ENCODE measurements around the gene TMTC2.
"Not testable (repeated sequence)": the region's sequence is repeated elsewhere in the genome, so short reads cannot be mapped to it uniquely, and the experiment has no call there.

TMTC2 gene

DNA sequence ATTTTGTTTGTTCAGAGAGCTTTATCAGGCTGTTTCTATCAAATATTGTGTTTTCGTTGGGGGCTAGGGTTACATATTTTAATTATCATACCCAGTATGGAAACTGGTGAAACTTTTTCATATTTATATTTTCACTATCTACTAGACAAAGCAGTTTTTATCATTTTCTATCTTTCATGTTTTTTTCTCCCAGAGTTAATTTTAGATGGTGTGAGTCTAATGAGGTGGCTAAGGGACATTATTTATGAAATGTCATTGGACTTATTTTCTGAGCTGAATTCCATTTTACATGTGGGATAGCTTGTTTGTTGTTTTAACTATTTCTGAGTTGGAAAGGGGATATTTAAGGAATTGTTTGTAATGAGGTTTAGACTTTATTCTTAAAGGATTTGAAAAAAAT, 100.3 kb downstream of the TMTC2 start:
- no peak for DNase-seq (ENCODE audit: low read depth, low spot score)

DNA sequence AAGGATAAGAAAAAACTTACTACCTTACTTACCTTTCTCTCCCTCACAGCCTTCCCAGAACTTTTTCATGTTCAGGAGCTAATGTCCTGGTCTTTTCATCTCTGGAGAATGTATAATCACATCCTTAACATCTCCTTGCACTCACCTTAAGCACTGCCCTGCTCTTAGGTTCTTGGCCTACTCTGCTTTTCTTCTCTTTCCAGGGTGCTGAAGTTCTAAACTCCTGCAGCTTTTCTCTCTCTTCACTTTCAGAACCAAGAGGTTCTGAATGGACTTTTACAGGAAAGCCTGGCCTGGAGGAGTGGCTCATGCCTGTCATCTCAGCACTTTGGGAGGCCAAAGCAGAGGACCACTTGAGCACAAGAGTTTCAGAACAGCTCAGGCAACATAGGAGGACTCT, 101.9 kb downstream of the TMTC2 start:
- no peak for DNase-seq (ENCODE audit: low read depth, low spot score)

DNA sequence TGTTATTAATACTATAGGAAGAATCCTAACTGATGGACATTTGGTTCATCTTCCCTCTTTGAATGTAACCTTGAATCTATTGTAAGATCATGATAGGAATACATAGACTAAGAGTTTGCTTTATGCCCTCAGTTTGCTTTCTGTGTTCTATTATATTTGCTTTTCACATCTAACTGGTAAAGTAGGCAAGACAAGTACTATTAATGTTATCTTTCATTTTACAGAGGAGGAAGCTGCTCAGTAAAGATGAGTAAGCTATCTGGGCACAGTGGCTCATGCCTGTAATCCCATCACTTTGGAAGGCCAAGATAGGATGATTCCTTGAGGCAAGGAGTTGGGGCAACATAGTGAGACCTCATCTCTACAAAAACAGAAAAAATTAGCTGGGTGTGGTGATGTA, 103.0 kb downstream of the TMTC2 start:
- DNase-seq (ENCODE audit: low read depth, low spot score) = no peak

DNA sequence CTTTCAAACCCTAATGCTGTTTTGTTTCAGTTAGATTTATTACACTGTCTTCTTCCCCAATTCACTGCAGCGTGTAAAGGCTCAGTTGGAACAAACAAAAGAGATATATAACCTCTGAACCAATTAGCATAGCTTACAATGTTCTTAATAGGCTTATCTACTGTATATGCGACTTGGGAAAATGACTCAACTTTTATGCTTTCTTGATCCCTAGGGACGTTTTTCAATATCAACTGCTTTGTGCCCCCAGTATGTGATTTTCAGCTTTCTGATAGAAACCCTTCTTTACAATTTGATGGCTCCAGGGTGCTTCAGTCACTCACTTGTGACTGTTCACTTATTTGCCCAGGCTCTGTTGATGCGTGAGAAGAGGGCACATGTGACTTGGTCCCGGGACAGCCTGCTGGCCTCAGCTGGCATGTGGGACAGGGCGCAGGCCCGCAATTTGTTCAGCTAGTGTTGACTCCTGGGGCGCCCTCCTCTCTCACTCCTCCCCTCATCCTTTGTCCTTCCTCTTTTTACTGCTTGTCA, 107.1 kb downstream of the TMTC2 start:
- DNase-seq (ENCODE audit: low read depth, low spot score) = no peak

DNA sequence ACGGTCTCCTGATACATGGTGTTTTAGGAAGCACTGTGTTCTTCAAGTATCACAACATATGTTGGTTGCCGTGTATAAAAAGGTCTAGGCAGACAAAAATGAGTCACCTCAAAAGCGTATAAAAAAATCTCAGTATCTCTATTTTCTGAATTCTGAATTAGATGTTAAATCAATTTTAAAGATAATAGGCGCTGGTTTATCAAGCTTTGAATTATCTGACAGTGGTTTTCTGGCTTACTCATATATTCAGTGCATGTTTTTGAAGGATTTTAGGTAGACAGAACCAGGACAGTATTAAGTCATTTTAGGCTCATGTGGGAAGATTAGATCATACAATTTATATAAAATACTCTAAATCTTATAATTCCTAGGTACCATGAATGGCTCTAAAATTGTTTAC, 110.8 kb downstream of the TMTC2 start:
- no peak for DNase-seq (ENCODE audit: low read depth, low spot score)

DNA sequence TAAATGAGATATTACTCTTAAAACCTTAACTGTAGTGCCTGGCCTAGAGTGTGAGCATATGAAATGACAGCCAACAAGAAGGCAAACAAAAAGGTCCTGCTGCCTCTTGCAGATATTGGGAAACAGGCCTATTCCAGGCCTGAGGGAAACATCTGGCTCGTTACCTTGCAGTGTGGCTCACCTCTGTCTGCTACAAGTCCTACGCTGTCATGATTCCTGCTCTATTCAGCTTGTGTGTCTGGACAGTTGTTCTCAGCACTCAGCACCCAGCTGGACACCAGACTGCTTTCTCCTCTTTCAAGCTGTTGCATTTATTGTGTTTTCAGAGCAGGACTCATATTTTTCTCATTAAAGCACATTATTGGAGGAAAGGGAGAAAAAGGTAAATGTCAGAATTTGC, 113.5 kb downstream of the TMTC2 start:
- no peak for DNase-seq (ENCODE audit: low read depth, low spot score)

DNA sequence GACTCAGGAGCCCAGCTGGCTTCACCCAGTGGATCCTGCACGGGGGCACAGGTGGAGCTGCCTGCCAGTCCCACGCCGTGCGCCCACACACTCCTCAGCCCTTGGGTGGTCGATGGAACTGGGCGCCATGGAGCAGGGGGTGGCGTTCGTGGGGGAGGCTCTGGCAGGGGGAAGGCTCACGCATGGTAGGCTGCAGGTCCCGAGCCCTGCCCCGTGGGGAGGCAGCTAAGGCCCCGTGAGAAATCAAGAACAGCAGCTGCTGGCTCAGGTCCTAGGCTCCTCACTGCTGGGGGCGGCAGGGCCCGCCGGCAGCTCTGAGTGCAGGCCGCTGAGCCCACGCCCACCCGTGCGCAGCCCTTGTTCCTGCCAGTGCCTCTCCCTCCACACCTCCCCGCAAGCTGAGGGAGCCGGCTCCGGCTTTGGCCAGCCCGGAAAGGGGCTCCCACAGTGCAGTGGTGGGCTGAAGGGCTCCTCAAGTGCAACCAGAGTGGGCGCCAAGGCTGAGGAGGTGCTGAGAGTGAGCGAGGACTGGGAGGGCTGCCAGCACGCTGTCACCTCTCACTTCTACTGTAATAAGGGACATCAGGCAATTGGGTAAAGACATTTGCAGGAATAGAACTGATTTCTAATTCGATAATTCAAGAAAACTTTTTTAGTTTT, 115.4 kb downstream of the TMTC2 start:
- no peak for DNase-seq (ENCODE audit: low read depth, low spot score)

DNA sequence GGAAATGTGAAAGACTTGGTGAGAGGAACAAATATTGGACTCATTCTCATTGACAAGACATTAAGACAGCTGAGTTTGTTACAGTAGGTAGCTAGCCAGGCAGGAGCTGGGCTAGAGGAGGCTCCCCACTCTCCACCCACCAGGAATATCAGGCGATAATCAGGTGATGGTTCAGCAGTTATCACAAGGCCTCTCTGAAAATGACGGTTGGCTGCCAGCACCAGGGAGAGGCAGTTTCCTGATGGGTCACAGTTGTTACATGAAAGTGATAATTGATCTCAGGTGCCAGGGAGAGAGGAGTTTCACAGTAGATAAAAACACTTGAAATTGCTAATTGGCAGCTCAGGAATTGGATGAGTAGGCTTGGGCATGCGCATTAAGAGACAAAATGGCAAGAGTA, 116.5 kb downstream of the TMTC2 start:
- DNase-seq (ENCODE audit: low read depth, low spot score) = no peak

DNA sequence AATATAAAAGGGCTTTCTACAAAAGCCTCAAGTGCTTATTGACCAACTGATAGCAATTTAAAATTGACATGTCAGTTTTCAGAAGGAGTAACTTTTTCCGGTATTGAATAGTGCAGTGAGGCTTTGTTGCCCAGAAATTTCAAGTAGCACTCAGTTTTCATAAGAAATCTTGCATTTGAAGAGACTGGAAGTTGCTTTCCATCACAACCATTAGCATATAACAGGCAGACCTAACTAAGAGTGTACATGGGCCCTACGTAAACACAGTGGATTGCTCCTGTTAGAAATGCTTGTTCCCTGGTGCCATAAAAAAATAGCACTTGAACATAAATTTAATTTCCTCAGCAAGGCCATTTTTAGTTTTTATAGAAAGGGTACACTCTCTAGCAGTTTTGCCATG, 117.9 kb downstream of the TMTC2 start:
- DNase-seq (ENCODE audit: low read depth, low spot score) = no peak

DNA sequence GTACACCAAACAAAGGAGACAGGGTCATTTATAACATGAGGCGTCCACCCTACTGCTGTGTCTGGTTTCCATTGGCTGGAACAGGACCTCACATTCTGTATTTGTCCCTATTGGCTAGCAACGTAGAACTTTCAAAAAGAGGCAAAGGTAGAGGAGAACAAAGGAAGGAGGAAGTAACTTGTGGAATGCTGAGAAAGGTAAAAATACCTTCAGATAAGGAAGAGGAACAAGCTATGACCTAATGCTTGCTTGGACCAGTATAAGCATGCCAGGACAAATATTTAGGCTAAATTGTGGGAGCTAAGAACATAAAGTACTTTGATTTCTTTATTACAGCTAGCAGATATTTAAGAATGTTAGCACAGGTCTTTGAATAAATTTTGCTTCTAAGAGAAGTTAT, 118.3 kb downstream of the TMTC2 start:
- DNase-seq (ENCODE audit: low read depth, low spot score) = not testable (repeated sequence)

DNA sequence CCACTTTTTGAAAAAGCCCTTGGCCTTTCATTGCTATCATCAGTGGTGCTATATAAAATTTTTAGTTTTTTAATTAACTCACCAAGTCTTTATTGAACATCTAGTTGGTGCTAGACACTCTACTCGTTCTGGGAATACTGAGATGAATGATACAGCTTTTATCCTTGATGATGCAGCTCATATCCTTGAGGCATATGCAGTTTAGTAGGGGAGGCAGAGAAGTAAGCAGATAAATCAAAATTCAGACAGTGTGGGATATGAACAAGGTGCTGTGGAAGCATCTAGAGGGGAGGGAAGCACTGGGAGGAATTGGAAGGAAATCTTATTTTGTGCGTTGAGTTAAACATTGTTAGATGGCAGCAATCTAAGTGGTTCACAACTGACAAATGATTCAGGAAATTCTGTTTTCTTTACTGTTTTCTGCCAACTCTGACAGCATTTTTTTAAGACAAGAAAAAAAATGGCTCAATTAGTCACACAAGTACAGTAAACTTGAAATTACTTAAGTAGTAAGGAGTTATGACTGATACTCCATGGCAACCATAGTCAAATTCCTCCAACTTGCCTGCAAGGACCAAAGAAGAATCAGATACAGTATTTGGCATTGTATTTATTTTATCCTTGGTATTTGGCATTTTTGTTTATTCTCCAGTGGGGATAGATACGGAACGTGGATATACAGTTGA, 119.2 kb downstream of the TMTC2 start:
- no peak for DNase-seq (ENCODE audit: low read depth, low spot score)

DNA sequence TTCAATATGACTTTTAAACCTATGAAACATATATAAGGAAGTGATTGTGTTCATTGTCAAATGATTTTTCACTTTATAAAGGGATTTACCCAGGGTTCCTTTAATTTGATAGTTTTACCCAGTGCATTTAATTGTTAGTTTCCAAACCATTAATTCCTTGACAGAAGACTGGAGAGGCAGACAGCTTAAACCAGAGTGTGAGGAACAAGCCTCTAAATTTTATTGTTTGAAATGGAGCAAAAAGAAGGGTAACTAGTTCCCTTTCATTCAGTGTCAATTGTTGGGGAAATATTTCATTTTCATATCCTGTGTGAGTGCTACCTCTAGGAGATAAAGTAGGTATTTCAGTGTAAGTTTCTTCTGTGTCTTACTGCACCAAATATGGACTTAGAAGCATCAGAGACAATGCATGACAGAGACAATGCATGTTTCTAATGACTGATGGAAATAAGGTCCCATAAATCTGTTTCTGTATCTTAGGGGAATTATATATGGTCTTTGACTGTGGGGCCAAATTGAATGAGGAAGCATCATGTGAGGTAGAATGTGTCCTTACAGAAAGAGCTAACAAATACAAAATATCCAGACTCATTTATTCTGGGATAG, 120.5 kb downstream of the TMTC2 start:
- DNase-seq (ENCODE audit: low read depth, low spot score) = no peak

DNA sequence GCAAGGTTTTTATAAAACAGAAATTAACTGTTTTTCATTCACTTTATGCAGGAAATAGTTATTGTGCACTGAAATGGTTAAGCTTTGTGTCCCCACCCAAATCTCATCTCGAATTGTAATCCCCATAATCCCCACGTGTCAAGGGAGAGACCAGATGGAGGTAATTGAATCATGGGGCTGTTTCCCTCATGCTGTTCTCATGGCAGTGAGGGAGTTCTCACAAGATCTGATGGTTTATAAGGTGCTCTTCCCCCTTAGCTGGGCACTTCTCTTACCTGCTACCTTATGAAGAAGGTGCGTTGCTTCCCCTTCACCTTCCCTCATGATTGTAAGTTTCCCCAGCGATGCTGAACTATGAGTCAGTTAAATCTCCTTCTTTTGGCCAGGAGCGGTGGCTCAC, 123.9 kb downstream of the TMTC2 start:
- DNase-seq (ENCODE audit: low read depth, low spot score) = no peak

DNA sequence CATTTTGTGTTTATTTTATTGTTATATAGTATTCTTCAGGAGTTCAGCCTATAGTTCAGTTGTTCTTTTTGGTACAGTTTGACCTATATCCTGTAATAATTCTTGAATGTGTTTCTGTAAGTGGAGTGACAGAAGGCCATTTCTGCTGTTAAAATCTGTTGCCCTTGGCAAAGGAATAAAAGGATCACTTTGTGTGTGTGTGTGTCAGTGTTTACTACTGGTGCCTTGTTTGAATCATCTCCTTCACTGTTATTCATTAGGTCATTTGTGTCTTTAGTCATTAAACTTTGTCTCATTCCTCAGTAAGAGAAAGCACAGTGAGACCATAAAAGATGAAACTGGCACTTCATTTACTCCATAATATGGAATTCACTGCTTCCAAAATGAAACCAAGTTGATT, 130.7 kb downstream of the TMTC2 start:
- DNase-seq (ENCODE audit: low read depth, low spot score) = no peak

DNA sequence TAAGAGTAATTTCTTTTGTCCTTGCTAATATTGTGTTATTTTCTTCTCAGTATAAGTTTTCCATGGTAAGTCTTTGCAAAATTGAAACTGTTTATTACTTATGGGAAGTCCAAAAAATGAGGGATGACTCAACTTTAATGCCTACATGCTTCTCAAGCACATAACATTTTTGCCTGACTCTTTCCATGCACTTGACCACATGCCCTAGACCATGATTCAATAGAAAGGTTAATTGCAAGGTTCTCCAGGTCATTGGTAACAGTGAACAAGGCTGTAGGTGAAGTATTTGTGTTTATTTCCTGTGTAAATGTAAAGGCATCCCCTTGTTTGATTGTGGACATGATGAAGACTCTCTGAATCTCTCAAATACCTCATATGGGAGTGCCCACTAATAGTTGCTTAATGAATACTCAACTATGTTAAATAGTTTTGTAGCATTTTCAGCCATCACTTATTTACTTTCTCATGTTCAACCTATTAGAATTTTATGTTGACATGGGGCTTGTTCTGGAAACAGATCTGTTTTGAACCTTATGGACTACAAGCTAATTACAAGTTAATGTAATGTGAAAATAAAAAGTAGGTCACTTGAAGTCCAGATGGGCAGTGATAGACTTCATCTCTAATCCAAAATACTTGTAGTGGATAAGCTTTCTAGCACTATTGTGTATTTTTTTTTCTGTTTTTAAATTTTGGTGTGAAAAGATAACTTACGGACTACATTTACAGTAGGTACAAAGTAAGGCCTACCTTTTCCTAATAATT, 131.7 kb downstream of the TMTC2 start:
- DNase-seq (ENCODE audit: low read depth, low spot score) = no peak

DNA sequence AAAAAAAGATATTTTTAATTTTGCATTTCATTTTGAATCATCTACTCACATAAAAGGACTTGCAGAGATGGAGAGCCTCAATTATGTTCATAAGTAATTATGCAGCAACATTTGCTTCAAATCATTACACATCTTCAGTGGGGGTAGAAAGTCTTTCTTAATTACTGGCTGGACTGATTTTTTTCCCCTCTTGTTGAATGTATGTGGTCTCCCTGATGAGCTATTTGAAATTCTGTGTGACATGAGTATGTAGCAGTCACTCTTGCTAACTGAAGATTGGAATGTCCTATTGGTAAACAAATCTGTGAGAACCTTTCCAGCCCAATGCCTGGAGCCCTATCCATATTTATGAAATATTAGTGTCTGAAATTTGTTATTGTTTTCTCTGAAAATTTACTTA, 139.8 kb downstream of the TMTC2 start:
- no peak for DNase-seq (ENCODE audit: low read depth, low spot score)

DNA sequence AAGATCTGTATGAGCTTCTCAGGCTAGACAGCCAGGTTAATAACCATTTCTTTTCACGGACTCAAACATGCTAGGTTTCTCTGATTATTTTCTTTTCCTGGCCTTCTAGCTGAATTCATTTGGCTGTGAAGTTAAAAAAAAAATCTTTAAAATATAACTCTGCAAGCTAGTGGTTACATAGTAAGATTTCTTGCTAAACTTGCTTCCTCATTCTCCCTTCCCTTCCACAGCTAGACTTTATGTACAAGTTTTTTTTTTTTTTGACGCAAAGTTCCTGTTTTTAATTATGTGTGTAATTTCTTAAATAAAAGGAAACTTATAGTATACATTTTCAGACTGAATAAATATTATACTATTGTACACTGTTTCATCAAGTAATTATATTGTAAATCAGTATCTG, 145.4 kb downstream of the TMTC2 start:
- no peak for DNase-seq (ENCODE audit: low read depth, low spot score)

DNA sequence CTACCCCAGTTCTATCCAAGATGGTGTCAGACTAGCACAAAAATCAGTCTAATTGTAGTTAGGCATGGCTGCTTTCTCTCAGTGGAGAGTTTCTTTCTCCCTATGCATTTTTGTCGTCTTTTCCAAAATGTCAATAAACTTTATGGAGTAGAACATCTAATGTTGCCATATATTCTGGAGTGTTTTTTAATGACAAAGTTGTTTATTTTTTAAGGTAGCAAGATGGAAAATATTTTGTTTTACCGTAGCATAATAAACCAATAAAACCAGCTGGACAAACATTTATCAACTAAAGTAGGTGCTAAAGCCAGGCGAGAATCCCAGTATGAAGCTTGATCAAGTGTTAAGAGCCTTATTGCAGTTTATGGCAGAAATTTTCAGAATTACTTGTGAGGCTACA, 146.3 kb downstream of the TMTC2 start:
- DNase-seq (ENCODE audit: low read depth, low spot score) = no peak

DNA sequence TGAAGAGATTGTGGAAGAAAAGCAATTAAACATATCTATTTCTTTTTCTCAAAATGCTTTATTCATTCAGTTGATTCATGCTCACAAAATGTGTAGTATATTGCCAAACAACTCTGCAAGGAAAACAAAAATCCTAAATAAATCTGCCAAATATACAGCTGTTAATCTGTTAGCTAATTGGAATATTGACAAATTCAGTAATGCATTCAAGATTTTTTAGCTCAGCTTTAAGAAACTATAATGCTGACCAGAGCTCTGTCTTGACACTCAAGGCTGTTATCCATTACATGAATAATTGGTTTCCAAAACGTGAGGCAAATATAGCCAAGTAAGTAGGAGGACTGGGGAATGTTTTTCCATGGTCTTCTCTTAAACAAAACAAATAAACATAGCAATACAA, 146.8 kb downstream of the TMTC2 start:
- DNase-seq (ENCODE audit: low read depth, low spot score) = no peak

DNA sequence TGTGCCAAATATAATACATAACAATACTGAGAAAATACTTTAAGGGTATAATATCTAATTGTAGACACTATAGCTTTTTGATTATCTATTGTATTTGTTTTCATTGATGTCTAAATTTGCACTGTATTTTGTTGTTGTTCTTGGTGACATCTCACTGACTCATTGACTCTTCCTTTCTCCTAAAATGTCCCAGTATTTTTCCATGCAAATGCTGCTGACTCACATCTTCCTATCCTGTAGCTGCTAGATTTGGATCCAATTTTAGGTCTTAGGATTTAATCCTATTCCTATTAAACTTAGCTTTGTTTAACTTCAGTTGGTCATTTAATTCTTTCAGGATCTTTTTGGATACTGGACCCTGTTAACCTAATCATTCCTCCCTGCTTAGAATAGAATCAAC, 148.5 kb downstream of the TMTC2 start:
- no peak for DNase-seq (ENCODE audit: low read depth, low spot score)

DNA sequence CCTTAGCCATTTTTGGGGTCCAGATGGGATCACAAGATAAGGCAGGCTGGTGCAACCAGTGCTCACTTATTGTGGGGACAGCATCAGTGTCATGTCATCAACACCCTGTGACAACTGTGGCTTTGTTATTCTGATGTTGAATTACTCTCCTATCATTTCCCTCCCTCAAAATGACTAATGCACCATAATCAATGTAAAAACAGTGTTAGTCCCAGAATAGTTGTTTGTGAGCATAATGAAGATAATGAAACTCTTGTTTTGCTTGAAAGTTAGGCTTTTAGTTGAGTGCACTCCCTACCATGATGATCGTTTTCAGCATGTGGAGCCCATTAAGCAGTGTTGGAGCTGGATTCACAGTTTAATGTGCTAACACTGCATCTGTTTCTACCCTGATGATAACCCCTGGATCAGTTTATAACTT, 151.4 kb downstream of the TMTC2 start:
- DNase-seq (ENCODE audit: low read depth, low spot score) = no peak

DNA sequence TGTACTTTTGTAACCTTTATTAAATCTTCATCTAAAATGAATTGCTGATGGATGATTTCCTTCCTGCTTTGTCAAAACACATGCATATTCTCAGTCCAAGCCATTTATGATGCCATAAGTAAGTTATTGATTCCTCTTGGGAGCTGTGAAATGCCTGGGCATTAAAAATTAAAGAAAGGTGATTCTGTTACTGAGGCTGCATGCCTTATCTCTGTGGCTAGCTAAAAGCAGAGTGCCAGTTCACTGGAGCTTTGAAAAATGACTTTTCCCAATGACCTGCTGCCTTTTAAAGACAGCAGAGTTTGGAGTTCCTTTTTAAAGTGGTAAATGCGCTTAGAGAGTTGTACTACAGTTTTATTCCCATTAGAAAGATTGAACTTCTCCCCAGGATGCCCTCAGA, 152.1 kb downstream of the TMTC2 start:
- DNase-seq (ENCODE audit: low read depth, low spot score) = no peak
